Stimulated activated CD4-positive, alpha-beta T cell treated with anti-CD3 and anti-CD28 coated beads, Interleukin-1b, Interleukin-23, amount 100 ng/mL, for 1 hour (primary cell): ENCODE measurements around the gene CMYA5.
"Not testable (repeated sequence)": the region's sequence is repeated elsewhere in the genome, so short reads cannot be mapped to it uniquely, and the experiment has no call there.

Experiments used
- DNase-seq, 2 donors: peaks; one replicate each; pipeline ENCODE4 v3.0.0-alpha.2; 2020; ENCODE audit warnings: low read depth in 2 of 2

CMYA5 gene

DNA sequence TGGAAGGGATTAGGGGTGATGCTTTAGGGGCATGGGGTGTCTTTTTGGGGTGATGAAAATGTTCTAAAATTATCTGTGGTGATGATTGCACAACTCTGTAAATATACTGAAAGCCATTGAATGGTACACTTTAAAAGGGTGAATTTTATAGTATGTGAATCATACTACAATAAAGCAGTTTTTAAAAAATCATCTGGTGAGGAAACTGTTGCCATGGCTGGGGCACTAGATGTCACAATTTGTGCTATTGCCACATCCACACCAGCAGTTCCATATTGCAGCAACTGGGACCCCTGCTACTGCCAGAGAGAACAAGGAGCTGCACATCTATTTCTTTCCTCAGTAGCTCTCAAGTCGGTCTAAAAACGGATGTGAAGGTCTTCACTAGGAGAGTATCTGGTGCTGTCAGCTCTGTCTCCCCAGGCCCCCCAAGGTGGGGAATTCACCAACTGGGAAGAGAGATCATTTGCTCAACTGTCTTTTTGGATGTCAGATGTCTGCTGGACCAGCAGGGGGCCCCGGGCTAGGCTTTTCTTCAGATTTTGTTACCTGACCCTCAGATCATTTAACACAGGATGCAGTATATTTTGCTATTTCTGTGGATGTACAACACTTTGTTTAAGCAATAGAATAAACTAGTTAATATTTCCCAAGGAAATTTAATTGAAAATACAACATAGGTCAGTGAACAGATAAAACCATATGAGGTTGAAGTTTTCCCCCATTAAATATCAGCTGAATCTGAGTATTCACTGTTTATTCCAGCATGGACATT is 13.2 kb downstream of the CMYA5 start:
- DNase-seq = peak in 1 of 2 donors; percentile 19

- DNase-seq = no peak
Measured at GRCh38 chr5:79703381-79703645, 13.7 kb downstream of the CMYA5 start.

DNA sequence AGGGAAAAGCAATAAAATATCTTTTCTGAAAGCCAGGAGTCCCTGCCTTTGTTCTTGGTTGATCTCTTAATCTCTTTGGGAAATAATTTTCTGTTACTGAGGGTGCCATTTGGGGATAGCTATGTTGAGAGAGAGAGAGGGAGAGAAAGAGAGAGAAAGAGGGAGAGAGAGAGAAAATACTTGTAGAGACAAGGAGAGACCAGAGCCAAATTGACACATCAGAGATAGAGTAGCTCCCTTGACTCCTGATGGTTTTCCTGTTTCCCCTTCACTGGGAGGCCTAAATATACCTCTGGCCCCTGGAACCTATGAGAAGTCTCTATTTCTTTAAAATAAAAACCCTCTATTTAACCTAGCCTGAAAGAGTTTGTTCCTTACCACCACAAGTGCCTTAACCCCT is 14.9 kb downstream of the CMYA5 start:
- no peak for DNase-seq

- DNase-seq = no peak
Measured at GRCh38 chr5:79705632-79706031, 16.0 kb downstream of the CMYA5 start.

GRCh38 chr5:79706317-79706716 is 16.7 kb downstream of the CMYA5 start:
- not testable (repeated sequence) for DNase-seq

DNA sequence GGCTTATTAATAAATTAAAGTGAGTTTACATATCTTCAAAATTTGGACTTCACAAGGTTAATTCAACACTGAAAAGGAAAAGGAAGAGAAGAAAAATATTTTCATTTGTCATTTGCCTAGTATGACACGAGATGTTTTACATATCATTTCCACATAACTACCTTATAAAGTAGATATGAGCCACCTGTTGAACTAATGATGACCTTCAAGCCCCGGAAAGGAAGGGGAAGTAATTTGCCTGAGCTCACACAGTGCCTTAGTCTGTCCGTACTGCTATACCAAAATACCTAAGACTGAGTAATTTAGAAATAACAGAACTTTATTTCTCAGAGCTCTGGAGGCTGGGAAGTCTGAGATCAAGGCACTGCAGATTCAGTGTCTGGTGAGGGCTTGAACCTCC is 17.9 kb downstream of the CMYA5 start:
- DNase-seq = no peak

DNA sequence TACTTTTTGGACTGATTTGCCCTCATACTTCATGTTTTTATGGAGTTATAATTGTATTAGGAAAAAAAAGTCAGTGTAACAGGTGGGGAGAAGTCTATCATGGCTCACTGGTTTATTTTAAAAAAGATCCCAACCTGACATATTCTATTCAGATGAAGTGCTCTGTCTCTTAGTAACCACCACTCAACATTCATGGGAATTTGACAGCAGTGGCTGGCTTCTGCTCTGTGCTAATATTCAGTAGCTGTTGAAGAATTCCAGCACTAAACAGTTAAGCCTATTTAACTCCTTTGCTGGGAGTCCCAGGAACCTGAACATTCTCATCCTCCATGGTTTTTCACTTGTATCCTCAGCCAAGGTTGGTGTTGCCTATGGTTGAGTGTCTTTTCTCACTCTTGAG is 23.1 kb downstream of the CMYA5 start:
- no peak for DNase-seq

DNA sequence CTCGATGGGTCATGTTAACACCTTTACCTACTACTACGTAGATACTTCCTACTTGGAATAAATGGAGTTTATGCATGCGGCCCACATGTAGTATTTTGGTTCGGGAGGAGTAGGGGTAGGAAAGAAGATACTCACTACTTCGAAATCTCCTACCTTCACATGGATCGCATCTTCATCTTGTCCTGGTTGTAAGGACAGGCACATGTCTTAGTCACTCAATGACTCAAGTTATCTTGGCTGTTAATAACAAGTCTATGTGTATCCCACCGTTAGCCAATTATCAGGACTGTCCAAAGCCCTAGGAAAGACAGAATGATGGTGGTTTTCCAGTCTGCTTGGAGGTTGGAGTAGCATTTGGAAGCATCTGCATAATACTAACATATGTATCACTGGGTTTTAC is 24.1 kb downstream of the CMYA5 start:
- DNase-seq = no peak

DNA sequence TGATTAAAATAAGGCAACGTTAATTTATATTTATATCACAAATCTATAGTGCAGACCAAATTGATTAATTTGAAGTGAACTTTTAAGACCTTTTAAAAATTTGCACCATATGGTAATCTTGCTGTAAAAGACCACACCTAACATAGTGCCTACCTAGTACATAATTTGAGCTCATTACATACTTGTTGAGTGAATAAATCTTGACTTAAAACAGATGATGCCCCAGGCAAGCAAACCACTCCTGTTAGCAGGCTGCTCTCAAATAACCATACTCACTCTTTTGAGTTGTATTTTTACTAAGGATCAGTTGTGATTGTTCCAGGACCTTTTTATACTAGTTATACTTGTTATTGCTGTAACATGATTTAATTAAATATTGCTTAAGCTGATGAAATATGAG is 27.2 kb downstream of the CMYA5 start:
- DNase-seq = no peak

GRCh38 chr5:79720096-79720495 is 30.5 kb downstream of the CMYA5 start:
- no peak for DNase-seq

- DNase-seq = no peak
Measured at GRCh38 chr5:79727451-79728355, 38.1 kb downstream of the CMYA5 start.

DNA sequence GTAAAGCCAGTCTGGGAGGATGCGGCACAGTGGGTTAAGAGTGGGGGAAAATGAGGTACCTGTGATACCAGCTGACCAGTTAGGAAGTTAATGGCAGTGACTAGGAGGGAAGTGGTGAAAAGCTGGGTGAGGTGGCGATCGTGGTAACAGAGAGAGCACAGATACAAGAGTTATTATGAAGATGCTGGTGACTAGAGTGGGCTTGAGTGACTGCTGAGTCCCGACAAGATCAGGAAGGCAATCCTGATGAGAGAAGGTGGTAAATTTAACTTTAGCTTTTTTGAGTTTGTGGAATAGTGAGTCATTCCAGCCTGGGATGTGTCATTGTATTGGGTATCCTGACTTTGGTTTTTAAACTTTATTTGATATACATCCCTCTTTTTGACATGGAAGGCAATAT is 38.8 kb downstream of the CMYA5 start:
- no peak for DNase-seq

- DNase-seq = no peak
Measured at GRCh38 chr5:79729679-79730078, 40.0 kb downstream of the CMYA5 start.

DNA sequence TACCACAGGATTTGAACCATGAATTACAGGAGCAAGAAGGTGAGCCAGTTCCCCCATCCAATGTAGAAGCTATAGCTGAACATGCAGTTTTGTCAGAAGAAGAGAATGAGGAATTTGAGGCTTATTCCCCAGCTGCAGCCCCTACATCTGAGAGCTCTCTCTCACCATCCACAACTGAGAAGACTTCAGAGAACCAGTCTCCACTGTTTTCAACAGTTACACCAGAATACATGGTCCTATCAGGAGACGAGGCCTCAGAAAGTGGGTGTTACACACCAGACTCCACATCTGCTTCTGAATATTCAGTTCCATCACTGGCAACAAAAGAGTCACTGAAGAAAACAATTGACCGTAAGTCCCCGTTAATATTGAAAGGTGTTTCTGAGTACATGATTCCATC is 40.9 kb downstream of the CMYA5 start:
- no peak for DNase-seq

GRCh38 chr5:79731775-79732174 is 42.1 kb downstream of the CMYA5 start:
- no peak for DNase-seq

DNA sequence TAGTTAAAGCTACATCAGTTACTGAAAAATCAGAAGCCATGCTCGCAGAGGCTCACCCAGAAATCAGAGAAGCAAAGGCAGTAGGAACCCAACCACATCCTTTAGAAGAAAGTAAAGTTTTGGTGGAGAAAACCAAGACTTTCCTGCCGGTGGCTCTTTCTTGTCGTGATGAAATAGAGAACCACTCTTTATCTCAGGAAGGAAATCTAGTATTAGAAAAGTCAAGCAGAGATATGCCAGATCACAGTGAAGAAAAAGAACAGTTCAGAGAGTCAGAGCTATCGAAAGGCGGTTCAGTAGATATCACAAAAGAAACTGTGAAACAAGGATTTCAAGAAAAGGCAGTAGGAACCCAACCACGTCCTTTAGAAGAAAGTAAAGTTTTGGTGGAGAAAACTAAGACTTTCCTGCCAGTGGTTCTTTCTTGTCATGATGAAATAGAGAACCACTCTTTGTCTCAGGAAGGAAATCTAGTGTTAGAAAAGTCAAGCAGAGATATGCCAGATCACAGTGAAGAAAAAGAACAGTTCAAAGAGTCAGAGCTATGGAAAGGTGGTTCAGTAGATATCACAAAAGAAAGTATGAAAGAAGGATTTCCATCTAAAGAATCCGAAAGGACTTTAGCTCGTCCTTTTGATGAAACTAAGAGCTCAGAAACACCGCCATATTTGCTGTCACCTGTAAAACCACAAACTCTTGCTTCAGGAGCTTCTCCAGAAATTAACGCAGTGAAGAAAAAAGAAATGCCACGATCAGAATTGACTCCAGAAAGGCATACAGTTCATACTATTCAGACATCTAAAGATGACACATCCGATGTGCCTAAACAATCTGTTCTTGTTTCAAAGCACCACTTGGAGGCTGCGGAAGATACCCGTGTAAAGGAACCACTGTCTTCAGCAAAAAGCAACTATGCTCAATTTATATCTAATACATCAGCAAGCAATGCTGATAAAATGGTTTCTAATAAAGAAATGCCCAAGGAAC is 47.2 kb downstream of the CMYA5 start:
- DNase-seq = no peak

GRCh38 chr5:79738349-79738748 is 48.7 kb downstream of the CMYA5 start:
- DNase-seq = no peak

- no peak for DNase-seq
Measured at GRCh38 chr5:79742549-79743136, 53.0 kb downstream of the CMYA5 start.

DNA sequence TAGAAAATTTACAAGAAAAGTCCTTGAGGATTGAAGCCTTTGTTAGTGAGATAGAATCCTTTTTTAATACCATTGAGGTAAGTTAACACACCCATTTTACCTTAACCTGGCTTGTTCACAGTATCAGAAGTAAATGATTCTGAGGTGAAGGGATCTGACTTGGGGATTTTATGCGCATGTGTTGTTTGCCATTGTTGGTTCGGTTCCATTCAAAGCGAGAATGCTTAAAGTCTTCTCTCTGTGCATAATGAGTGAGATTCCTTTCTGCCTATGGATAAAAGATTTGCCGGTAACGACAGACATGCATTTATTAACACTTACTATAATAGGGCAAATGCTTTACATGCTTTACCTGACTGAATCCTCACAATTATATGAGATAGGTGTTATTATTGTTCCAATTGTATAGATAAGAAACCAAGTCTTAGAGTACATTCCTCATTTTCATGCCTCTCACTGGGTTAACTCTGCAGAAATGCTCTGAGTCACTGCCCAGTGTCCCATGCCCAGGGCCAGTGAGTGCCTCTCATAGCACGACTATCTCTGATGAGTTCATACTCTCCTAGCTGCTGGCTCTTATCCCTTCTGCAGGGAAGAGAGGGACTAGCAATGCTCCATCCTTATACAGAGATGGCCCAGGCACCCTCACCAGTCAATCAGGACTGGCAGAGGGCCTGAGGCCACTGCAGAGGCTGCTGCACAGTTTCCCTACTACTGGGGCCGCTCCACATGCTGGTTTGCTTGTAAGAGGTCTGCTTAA is 54.4 kb downstream of the CMYA5 start:
- no peak for DNase-seq

- DNase-seq = no peak
Measured at GRCh38 chr5:79745255-79745654, 55.6 kb downstream of the CMYA5 start.
